ENCODE results near the gene MATN1.
"Not testable (repeated sequence)": the region's sequence is repeated elsewhere in the genome, so short reads cannot be mapped to it uniquely, and the experiment has no call there.

The MATN1 gene

GRCh38 chr1:30723331-30723755, at the start of gene MATN1:
Gene MATN1 (minus strand): TSS chr1:30723585. CDS start chr1:30723551, 34 bp downstream.
- no peak for DNase-seq (ENCODE audit: low read depth in 2 of 2)

- no peak for DNase-seq (ENCODE audit: low read depth in 2 of 2)
Observed at GRCh38 chr1:30771005-30771404, 47.6 kb upstream of the MATN1 start.

DNA sequence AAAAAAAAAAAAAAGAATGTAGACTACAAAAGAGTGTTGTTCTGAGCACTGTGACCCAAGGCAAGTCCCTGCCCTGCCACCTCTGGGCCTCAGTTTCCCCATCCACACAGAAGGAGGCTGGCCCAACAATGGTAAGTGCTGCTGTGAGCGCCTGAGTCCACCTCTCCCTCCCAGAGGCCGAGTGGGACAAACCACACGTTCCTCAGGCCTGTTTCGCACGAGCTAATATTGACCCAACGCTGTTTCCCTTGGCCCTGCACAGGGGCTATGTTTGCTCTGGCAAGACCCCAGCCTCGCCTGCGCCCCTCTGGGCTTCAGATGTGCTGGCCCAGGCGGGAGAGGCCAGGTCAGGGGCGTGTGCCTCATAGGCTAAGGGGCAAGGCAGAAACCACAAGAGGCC, 46.8 kb upstream of the MATN1 start:
- no peak for DNase-seq (ENCODE audit: low read depth in 2 of 2)

GRCh38 chr1:30768830-30769718, 45.7 kb upstream of the MATN1 start:
- DNase-seq (ENCODE audit: low read depth in 2 of 2), result no peak

- no peak for DNase-seq (ENCODE audit: low read depth in 2 of 2)
Observed at GRCh38 chr1:30768159-30768829, 44.9 kb upstream of the MATN1 start.

DNA sequence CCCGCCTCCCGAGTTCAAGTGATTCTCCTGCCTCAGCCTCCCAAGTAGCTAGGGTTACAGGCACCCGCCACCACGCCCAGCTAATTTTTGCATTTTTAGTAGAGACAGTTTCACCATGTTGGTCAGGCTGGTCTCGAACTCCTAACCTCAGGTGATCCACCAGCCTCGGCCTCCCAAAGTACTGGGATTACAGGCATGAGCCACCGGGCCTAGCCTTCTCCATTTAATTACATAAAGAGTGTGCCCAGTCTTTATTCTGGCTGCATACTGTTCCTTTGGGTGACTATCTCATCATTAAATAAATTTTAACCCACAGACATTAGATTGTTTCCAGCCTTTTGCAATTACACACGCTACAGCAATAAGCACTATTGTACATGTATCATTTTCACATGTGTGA, 43.6 kb upstream of the MATN1 start:
- DNase-seq (ENCODE audit: low read depth in 2 of 2), result not testable (repeated sequence)

DNA sequence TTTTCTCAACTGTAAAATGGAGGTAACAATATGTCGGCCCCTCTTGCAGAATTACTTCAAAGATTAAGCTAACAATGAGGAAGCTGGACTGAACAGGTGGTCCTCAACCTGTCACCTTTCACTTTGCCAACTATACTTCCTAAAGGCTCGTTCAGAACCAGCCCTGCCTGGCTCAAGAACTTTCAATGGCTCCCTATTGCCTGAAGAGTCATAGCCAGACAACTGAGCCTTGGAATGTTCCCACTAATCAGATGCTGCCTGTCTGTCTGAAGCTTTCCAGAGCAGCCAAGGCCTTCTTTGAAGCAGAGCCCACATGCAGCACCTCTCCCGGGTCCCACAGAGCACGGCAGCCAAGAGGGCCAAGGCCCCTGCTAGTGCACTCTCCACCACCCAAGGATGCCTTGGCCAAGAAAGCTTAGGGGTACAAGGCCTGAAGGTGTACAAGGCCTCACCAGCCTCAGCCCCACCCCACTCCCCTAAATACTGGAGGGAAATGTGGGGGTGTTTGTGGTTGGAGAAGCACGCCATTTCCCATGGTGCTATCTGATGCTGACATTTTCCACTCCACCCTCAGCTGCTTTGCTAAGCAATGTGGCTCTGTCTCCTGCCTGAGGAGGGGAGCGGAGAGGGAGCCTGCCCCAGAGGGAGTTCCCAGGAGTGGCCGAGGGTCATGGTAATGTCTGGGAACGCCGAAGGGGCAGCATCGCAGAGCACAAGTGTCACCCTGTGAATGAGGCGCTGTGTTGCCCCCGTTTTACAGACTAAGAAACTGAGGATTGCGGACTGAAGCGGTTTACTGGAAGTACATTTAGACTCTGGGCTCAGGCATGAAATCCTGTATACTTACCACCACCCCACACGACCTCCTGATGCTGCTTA, 42.4 kb upstream of the MATN1 start:
- DNase-seq (ENCODE audit: low read depth in 2 of 2), result no peak

DNA sequence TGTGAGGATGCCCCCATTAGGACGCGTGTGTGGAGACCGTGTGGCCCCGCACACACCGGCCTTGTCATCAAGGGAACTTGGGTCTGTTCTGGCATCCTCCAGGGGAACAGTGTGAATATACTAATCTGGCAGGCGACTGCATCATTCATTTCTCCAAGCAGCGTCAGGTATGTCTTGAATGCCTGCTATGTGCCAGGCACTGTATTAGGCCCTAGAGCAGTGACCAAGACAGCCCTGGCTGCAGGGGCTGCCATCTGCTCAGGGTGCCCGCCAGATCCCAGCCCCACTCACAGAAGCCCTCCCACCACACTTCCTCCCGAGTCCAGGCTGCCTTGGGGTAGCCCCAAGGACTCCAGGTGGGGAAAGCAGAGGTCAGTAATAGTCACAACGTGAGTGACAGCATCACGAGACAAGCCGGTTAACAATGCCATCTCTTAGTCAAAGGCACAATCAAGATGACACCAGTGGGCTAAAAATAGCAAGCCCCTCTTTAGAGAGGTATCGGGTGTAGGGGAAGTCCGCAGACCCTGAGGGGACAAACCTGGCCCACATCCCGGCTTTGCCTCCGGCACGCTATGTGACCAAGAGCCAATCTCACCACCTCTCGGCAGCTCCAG, 41.7 kb upstream of the MATN1 start:
- no peak for DNase-seq (ENCODE audit: low read depth in 2 of 2)

- no peak for DNase-seq (ENCODE audit: low read depth in 2 of 2)
Observed at GRCh38 chr1:30764396-30764795, 41.0 kb upstream of the MATN1 start.

DNA sequence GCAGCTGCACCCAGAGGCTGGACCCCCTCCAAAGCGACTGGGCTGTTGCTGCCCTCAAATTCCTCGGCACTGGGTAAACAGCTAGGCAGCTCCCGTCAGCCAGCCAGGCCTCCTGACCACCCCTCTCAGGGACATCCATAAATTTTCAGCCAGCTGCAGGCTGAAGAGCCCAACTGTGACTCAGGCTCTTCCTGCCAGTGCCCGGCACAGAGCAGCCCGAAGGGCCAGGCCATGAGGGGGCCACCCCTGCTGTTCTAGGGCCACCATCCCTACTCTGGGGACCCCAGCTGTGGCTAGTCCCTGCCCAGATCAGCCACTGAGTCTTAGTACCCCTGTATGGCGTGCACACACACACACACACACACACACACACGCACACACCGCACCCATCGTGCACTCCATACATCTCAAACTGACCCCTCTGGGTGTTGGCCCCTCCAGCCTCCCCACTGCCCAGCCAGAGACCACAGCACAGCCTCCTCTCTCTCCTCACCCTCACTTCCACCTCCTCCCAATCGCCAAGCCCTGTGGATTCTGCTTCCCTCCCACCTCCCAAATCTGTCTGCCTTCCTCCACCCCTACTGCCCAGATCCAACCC, 40.4 kb upstream of the MATN1 start:
- DNase-seq (ENCODE audit: low read depth in 2 of 2), result no peak

- no peak for DNase-seq (ENCODE audit: low read depth in 2 of 2)
Observed at GRCh38 chr1:30762930-30763650, 39.7 kb upstream of the MATN1 start.

- DNase-seq (ENCODE audit: low read depth in 2 of 2), result no peak
Observed at GRCh38 chr1:30762152-30762929, 39.0 kb upstream of the MATN1 start.

DNA sequence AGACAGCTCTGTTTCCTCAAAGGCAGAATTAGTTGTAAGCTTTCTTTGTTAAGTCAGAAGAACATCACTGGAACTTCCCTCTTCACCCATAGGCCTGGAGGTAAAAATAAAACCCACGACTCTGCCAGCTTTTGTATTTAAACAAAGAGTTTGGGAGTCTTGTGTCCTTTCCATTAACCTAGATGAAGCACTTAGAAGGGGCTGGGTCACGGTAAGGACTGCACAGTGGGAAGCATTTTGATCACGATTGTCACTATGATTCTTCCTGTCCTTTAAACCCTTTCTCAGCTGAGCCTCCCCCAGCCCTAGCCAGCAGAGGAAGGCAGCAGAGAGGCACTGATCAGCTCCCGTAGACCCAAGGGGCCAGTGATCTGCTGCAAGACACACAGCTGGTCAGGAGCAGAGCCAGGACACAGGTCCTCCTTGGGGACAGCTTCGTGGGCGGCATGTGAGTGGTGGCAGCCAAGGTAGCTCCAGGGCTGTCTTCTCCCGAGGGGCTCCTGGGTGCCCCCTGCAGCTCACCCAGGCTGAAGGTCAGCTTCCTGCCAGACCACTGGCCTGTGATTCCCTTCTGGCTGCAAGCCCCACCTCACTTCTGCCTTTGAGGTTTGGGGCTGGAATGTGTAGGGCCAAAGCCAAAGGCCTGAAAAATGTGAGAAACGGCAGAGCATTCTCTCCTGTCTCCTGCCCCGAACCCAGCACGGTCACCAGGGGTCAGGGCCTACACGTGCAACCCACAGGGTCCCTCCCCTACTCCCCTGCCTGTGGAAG, 38.2 kb upstream of the MATN1 start:
- no peak for DNase-seq (ENCODE audit: low read depth in 2 of 2)

- no peak for DNase-seq (ENCODE audit: low read depth in 2 of 2)
Observed at GRCh38 chr1:30760596-30761324, 37.4 kb upstream of the MATN1 start.

GRCh38 chr1:30759718-30760281, 36.4 kb upstream of the MATN1 start:
- peak in 1 of 2 donors; percentile 38 for DNase-seq (ENCODE audit: low read depth in 2 of 2)

DNA sequence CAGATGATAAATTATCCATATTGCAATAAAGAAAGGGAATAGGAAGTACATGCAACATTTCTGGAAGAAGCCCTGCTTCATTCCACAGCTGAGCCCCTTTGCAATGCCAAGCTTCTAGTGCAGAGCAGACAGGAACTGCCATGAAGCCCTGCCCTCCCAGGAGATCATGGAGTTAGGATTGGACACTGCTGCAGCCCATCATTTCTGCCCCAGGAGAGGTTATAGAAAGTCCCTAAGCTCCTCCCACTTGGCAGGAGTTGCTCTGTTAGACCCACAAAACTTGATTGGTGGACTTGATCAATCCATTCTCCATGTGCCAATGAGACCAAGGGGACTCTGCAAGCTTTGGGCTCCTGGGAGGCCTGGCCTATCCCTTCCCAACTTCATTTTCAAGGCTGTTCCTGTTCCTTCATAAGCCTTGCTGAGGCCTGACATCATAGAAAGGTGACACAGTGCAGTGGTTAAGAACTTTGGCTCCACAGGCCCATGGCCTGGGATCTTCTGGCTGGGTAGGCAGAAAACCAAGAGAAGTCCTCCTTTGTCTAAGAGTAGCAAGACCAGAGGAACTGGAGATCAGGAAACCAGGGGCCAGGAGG, 35.5 kb upstream of the MATN1 start:
- no peak for DNase-seq (ENCODE audit: low read depth in 2 of 2)

DNA sequence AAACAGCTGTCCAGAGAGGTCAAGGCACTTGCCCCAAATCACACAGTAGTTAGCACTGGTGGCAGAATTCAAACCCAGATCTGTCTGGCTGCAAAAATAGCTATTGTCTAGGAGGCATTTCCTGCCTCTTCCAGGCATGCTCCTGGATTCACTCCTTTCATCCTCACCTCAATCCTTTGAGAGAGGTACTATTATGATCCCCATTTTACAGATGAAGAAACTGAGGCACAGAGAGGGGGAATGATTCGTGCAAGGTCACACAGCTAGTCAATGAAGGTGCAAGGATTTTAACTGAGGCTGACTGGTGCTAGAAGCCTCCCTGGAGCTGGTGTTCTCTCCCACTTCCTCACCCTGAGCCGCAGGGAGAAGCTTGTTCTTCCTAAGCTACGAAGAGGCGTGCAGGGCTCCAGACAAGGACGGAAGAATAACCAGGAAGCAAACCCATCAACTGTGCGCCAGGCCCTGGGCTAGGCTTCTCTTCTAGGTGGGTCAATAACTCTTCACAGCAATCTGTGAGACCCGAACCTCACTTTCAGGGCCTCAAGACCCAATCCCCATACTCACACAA, 34.8 kb upstream of the MATN1 start:
- DNase-seq (ENCODE audit: low read depth in 2 of 2), result no peak
